ENCODE results near the gene MCOLN2.

MCOLN2 gene

DNA sequence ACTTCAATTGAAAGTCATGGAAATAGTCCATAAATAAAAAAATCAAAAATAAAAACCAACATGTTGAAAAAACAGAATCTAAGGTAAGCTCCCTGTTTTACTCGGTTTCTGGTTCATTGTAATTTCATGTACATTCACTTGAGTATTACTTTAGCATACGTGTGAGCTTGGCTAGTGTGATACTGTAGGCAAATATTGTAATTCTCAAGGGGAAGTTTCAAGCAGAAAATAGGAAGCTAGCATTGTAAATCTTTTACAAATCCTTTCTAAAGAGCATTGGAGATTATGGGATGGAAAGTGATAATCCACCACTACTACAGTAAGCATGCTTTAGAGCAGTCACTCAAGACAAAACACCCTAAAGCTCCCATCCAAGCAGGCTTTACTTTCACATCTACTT is 100.6 kb downstream of the MCOLN2 start:
- no peak for DNase-seq (ENCODE audit: low read depth)

- DNase-seq (ENCODE audit: low read depth): peak; percentile 86
Observed at GRCh38 chr1:84892705-84893618, 104.0 kb downstream of the MCOLN2 start, which contains the start of gene LPAR3. Gene LPAR3 (minus strand): TSS chr1:84893206. CDS start chr1:84866120, 27,086 bp downstream.

DNA sequence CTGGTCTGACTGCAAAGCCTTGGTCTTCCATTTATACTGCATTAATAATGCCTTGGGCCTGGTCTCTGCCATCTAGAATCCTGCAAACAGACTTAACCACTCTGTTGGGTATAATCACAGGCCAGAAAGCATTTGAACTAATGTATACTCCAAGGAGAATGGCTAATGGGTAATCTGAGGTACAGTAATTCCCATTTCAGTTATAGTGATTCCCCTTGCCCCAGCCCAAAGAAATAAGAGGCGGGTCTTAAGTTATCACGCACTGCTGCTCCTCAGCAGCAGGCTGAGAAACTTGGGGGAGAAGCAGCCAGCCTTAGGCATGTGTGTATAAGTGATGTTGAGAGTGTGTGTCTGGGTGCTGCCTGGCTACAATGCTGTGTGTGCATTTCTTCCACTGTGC is 106.3 kb downstream of the MCOLN2 start:
- DNase-seq (ENCODE audit: low read depth): no peak

DNA sequence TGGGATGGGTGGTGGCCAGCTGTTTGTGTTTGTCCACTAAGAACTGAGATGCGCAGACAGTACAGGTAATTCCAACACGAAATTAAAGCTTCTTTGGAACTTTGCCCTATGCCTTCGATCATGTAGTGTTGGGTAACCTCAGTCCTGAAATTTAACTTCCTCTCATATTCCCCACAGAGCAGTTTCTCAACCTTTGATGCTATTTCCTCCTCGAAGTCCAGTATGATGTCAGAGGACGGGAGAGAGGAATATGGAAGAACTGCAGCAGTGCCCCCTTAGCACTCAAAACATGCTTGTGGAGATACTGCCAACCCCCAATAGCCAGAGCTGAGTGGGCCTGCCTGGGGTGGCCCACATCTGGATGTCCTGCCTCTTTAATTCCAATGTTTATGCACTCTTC is 107.5 kb downstream of the MCOLN2 start:
- no peak for DNase-seq (ENCODE audit: low read depth)

- peak; percentile 70 for DNase-seq (ENCODE audit: low read depth)
Observed at GRCh38 chr1:84888753-84889152, 108.2 kb downstream of the MCOLN2 start.

GRCh38 chr1:84887261-84887934 is 109.5 kb downstream of the MCOLN2 start:
- DNase-seq (ENCODE audit: low read depth): peak; percentile 59

DNA sequence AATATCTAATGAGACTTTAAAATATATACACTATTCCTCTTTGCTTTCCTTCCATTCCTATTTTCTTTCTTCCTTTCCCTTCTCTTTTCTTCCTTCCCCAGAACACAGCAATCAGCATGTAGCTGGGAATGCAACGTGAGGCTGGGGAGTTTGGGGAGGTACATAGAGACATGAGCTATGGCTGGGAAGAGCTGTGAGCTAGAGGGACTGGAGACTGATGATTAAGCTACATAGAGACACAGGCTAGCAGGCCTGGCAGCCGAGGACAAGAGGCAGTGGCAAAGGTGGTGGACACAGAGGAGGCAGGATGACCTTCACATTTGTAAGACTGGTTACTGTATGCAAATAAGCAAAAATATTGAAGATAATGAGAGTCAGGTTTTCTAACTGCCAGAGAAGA is 111.4 kb downstream of the MCOLN2 start:
- DNase-seq (ENCODE audit: low read depth): no peak

DNA sequence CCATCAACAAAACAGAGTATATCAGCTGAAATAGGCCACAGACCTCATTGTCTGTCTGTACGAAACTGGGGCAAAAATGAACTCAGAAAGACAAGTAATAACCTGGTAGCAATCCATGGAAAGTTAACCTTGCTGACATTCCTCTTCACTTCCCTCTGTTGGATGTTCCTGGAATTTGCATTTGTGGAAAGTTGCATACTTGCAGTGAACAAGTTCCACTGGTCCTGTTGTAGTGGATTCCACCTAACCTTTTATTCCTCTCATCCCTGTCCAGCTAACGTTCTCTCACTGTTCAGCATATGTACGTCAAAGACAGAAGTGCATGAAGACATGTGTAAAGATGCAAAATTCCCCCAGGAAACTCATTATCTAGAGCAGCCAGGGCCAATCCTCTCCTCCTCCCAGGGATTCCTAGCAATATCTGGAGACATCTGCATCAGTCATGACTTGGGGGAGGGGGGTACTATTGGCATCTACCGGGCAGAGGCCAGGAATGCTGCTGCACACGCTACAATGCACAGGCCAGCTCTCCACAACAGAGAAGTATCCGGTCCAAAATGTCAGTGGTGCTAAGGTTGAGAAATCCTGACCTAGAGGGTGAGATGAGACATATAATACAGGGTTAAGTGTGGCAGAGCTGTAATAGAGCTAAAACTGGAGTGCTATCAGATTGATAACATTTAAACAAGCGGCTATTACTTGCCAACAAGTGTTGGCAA is 112.1 kb downstream of the MCOLN2 start:
- DNase-seq (ENCODE audit: low read depth): peak; percentile 26

- peak; percentile 62 for DNase-seq (ENCODE audit: low read depth)
Observed at GRCh38 chr1:84883286-84883685, 113.6 kb downstream of the MCOLN2 start.

DNA sequence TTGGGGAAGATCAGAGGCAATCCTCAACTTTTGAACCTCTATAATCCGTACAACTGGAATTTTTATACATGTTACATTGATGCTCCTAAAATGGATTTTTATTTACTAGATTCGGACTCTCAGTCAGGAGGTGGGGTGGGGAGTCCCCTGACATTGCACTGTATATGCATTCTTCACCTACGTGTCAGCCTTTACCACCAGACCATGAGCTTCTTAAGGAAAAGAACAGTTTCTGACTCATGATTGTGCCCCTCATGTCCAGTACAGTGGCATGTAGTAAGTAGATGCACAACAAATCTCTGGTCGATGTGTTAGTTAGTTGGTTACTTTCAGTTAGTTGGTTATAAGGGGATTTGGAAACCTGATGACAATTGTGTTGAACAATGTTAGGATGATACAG is 119.3 kb downstream of the MCOLN2 start:
- DNase-seq (ENCODE audit: low read depth): peak; percentile 87

DNA sequence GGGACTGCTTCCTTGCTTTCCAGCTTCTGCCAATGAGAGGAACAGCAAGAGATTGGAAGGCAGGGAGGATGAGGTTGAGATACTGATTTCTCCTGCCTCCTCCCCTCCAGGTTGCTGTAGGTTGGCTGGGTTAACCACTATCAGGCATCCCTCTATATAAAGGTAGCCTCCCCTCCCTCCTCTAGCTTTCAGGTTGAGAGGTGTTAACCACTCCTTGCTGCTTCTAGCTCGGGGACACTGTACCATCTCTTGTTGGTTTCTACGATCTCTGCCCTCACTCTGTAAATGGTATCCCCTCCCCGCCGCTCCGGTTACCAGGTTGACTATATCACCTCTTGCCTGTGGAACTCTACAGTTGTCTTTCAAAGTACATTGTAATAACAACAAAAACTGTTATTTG is 120.6 kb downstream of the MCOLN2 start:
- no peak for DNase-seq (ENCODE audit: low read depth)

Data from ELR (cell line).